HS-5 (cell line): ENCODE measurements around the gene TPRKB.
"Not testable (repeated sequence)": the region's sequence is repeated elsewhere in the genome, so short reads cannot be mapped to it uniquely, and the experiment has no call there.

ENCODE experiments used
- DNase-seq: peaks from one replicate; pipeline ENCODE4 v3.0.0-alpha.2; 2012; ENCODE audit warnings: low read depth

TPRKB gene

GRCh38 chr2:73700131-73700611 lies 37.0 kb downstream of the TPRKB start:
- DNase-seq: no peak

- DNase-seq: no peak
These were observed 37.7 kb downstream of the TPRKB start for GRCh38 chr2:73699437-73699836.

GRCh38 chr2:73698101-73698500 lies 39.0 kb downstream of the TPRKB start:
- no peak for DNase-seq

GRCh38 chr2:73697606-73698005 lies 39.5 kb downstream of the TPRKB start:
- no peak for DNase-seq

- not testable (repeated sequence) for DNase-seq
These were observed 40.2 kb downstream of the TPRKB start for GRCh38 chr2:73696985-73697384.

- DNase-seq: not testable (repeated sequence)
These were observed 40.6 kb downstream of the TPRKB start for GRCh38 chr2:73696521-73696920.

- DNase-seq: not testable (repeated sequence)
These were observed 46.6 kb downstream of the TPRKB start for GRCh38 chr2:73690372-73691088.

- DNase-seq: not testable (repeated sequence)
These were observed 48.7 kb downstream of the TPRKB start for GRCh38 chr2:73688494-73688893.

GRCh38 chr2:73685764-73686438 lies 51.2 kb downstream of the TPRKB start:
- DNase-seq: no peak

GRCh38 chr2:73684905-73685304 lies 52.2 kb downstream of the TPRKB start:
- not testable (repeated sequence) for DNase-seq

- DNase-seq: not testable (repeated sequence)
These were observed 52.8 kb downstream of the TPRKB start for GRCh38 chr2:73684325-73684724.

- not testable (repeated sequence) for DNase-seq
These were observed 57.1 kb downstream of the TPRKB start for GRCh38 chr2:73679951-73680571.
